NCI-H1436 (cell line): ENCODE results near the gene USF3.

Experiments
- DNase-seq: peaks from one replicate; lab custom pipeline; 2025; lab: John Stamatoyannopoulos, UW

USF3 gene

DNA sequence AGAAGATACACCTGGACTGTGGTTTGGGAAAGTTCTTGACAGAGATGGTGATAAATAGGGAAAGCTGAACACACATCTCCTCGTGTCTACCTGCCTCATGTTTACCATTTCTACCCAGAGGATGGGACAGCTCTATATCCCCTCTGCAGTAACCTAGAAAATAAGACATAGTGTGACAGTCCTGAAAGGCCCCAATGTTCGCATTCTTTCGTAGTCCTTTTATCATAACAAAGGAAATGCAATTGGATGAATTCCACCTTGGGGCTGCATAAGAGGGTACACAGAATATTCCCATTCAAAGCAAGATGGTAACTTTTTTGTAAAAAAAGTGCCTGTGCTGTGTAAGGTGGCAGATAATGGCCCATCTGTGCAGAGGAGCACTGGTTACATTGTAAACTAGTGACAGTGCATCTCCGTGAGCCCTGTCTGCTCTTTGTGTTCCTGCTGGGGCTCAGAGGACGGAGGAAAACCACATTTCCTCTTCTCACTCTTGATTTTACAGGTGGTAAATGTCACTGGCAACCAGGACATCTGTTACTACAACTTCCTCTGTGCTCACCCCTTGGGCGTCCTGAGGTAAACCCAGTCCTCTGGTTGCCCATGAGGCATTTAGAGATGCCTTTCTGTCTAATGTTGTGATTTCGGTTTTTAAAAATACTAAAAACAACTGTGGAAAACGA is 89.8 kb downstream of the USF3 start:
- DNase-seq = no peak

GRCh38 chr3:113602836-113603235 is 93.6 kb downstream of the USF3 start:
- DNase-seq = no peak

- DNase-seq = no peak
Observed at GRCh38 chr3:113602256-113602655, 94.2 kb downstream of the USF3 start.

DNA sequence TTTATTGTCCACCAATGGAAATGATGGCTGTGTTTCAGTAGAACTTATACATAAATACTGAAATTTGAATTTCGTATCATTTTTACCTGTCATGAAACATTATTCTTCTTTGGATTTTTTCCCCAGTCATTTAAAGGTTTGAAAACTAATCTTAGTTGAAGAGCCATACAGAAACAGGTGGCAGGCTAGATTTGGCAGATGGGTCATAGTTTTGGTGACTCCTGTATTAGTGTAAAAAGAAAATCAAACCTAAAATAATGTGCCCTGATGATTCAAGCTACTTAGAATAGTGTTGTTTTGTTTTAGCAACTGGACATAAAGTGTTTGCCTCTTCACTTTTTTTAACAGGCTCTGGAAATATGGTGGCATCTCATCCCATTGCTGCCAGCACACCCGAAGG is 95.2 kb downstream of the USF3 start:
- no peak for DNase-seq

- no peak for DNase-seq
Observed at GRCh38 chr3:113600418-113601182, 95.8 kb downstream of the USF3 start.
